Activated naive CD8-positive, alpha-beta T cell treated with anti-CD3 and anti-CD28 coated beads, Interleukin-2, amount 10 ng/mL, durations not matched to agents 7 days and 5 days (primary cell): ENCODE results near the gene TMEM92. TPM values are rescaled to one million over a fixed set of nuclear protein-coding genes. Genes with fewer than 3 reads are reported as not detected.

Experiments
- ATAC-seq: fragments of 150-1000 bp; cut with Tn5 transposase; one replicate; pipeline ENCODE4 v1.10.0; 2021; ENCODE audit warnings: low read depth, moderate library complexity
- POLR2A ChIA-PET: fragments of 350-600 bp; sonication (Branson Sonifier 250); formaldehyde crosslinking; loops from one replicate; lab custom pipeline; 2021; ENCODE audit warnings: antibody characterized with exemption; lab: Charles Lee
- DNase-seq: peaks from one replicate; pipeline ENCODE4 v3.0.0; 2021
- H3K27ac Mint-ChIP-seq: one replicate; pipeline ENCODE4 v1.8.0; 2022; ENCODE audit warnings: mild to moderate bottlenecking, mixed read lengths
- H3K27me3 Mint-ChIP-seq: one replicate; pipeline ENCODE4 v1.8.0; 2022; ENCODE audit warnings: mild to moderate bottlenecking, moderate library complexity, mixed read lengths
- H3K36me3 Mint-ChIP-seq: one replicate; pipeline ENCODE4 v1.8.0; 2021; ENCODE audit warnings: mild to moderate bottlenecking, mixed read lengths
- H3K4me1 Mint-ChIP-seq: one replicate; pipeline ENCODE4 v1.8.0; 2021; ENCODE audit warnings: mixed read lengths
- H3K4me3 Mint-ChIP-seq: one replicate; pipeline ENCODE4 v1.8.0; 2022; ENCODE audit warnings: mild to moderate bottlenecking, moderate library complexity, mixed read lengths
- H3K9me3 Mint-ChIP-seq: one replicate; pipeline ENCODE4 v1.8.0; 2021; ENCODE audit warnings: mixed read lengths
- total RNA-seq, 2 experiments: library from RNA; stranded (reverse); gene quantifications; one replicate each; pipeline ENCODE4 v1.2.3, GENCODE V29; 2021

TMEM92 gene
- not detected for total RNA-seq

DNA sequence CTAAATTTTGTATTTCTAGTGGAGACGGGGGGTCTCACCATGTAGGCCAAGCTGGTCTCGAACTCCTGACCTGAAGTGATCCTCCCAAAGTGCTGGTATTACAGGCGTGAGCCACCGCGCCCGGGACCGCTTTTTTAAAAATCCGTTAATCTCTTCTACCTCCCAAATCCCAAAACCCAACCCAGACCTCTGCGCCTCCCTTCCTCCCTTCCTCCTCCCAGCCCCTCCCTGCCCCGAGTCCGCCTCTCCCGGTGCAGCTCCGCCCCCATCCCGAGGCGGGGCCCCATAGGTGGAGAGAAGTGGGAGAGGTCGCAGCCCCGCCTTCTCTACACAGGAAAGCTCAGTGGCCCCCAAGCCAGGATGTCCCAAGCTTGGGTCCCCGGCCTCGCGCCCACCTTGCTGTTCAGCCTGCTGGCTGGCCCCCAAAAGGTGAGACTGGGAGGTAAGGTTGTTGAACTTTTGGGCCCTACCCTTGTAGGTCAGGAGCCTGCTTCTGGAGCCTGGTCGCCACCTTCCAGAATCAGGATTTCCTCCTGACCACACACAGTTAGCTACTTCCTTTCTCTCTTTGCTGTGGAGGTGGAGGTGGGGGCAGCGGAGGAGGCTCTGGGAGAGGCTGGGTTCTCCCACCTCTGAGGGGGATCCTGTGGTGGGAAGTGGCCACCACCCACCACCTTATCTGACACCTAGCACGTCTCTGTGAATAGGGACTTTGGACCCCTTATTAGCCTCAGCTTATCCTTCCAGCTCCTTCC is at the start of gene TMEM92:
TMEM92 (plus strand) TSS at position 325 of the 755 bp plus-strand sequence; CDS start at position 361, 36 bp downstream.
- DNase-seq: peak; percentile 39
- peaks cover 38% of the 10 kb centered on the region for H3K27me3 Mint-ChIP-seq
- H3K4me3 Mint-ChIP-seq: peak within 1 kb of the TSS; percentile 49
- no peak for ATAC-seq
- H3K9me3 Mint-ChIP-seq: no peaks in the 10 kb centered on the region
- no peak within 1 kb of the TSS for H3K27ac Mint-ChIP-seq
- peaks cover 13% of the 10 kb centered on the region for H3K4me1 Mint-ChIP-seq
- no peaks in the 10 kb centered on the region for H3K36me3 Mint-ChIP-seq
- POLR2A ChIA-PET: no interaction called here

GRCh38 chr17:50225701-50226240 is 48.5 kb upstream of the TMEM92 start:
- no peak for ATAC-seq
- POLR2A ChIA-PET: interaction anchor here (0.7 kb wide), 1 partner anchor 462 kb away, joined by 4 read pairs; the partner anchor contains the start of gene FAM117A
- H3K4me1 Mint-ChIP-seq: peaks cover 6% of the 10 kb centered on the region

GRCh38 chr17:50234581-50234980 is 39.7 kb upstream of the TMEM92 start:
- peaks cover 59% of the 10 kb centered on the region for H3K27me3 Mint-ChIP-seq
- H3K36me3 Mint-ChIP-seq: no peaks in the 10 kb centered on the region

More at GRCh38 chr17:50225701-50226240, 48.5 kb upstream of the TMEM92 start:
- no peak for DNase-seq
- Mint-ChIP-seq H3K4me3 (no peak overlapping the region), H3K36me3 (no peaks in the 10 kb centered on the region), H3K27ac (no peak overlapping the region), H3K9me3 (peaks cover 22% of the 10 kb centered on the region), H3K27me3 (peaks cover 13% of the 10 kb centered on the region)

DNA sequence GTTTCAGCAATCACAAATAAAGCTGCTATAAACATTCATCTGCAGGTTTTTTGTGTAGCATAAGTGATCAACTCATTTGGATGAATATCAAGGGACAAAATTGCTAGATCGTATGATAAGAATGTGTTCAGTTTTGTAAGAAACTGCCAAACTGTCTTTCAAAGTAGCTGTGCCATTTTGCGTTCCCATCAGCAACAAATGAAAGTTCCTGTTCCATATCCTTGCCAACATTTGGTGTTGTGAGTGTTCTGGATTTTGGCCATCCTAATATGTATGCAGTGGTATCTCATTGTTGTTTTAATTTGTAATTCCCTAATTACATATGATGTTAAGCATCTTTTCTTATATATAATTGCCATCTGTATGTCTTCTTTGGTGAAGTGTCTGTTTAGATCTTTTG is 36.4 kb upstream of the TMEM92 start:
- H3K27me3 Mint-ChIP-seq: peaks cover 61% of the 10 kb centered on the region
- no peaks in the 10 kb centered on the region for H3K36me3 Mint-ChIP-seq
- peaks cover 4% of the 10 kb centered on the region for H3K9me3 Mint-ChIP-seq
- ATAC-seq (no peak), DNase-seq (no peak)
- no peak overlapping the region for H3K27ac Mint-ChIP-seq
- POLR2A ChIA-PET: no interaction called here
- H3K4me1 Mint-ChIP-seq: no peaks in the 10 kb centered on the region
- no peak overlapping the region for H3K4me3 Mint-ChIP-seq

More at GRCh38 chr17:50234581-50234980, 39.7 kb upstream of the TMEM92 start:
- DNase-seq (no peak), ATAC-seq (no peak)
- Mint-ChIP-seq H3K4me1 (no peaks in the 10 kb centered on the region), H3K27ac (no peak overlapping the region), H3K9me3 (peaks cover 10% of the 10 kb centered on the region), H3K4me3 (no peak overlapping the region)
- POLR2A ChIA-PET: interaction anchor here (0.6 kb wide), 1 partner anchor 457 kb away, joined by 3 read pairs; no protein-coding TSS in a partner anchor

DNA sequence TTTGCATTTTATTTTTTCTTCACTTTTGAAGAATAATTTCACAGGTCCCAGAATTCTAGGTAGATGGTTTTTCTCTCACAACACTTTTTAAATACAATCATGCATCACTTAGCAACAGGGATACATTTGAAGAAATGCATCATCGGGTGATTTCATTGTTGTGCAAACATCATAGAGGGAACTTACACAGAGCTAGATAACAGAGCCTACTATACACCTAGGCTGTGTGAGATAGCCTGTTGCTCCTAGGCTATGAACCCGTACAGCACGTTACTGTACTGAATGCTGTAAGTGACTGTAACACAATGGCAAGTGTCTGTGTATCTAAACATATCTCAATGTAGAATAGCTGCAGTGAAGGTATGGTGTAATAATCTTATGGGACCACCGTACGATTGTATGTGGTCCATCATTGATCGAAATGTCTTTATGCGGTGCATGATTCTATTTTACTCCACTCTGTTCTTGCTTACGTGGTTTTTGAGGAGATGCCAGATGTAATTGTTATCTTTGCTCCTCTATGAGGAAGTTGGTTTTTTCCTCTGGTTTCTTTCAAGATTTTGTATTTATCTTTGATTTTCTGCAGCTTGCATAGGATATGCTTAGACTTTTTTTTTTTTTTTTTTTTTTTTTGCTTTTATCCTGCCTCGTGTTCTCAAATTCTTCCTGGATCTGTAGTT is 35.5 kb upstream of the TMEM92 start:
- no peaks in the 10 kb centered on the region for H3K4me1 Mint-ChIP-seq
- DNase-seq: no peak
- no peak overlapping the region for H3K4me3 Mint-ChIP-seq
- no peaks in the 10 kb centered on the region for H3K36me3 Mint-ChIP-seq
- POLR2A ChIA-PET: no interaction called here
- H3K27me3 Mint-ChIP-seq: peaks cover 64% of the 10 kb centered on the region
- peaks cover 2% of the 10 kb centered on the region for H3K9me3 Mint-ChIP-seq
- no peak overlapping the region for H3K27ac Mint-ChIP-seq
- ATAC-seq: no peak

GRCh38 chr17:50239937-50240336 is 34.3 kb upstream of the TMEM92 start:
- no peak overlapping the region for H3K4me3 Mint-ChIP-seq
- H3K27ac Mint-ChIP-seq: no peak overlapping the region
- no peaks in the 10 kb centered on the region for H3K36me3 Mint-ChIP-seq
- POLR2A ChIA-PET: no interaction called here
- ATAC-seq: no peak
- no peaks in the 10 kb centered on the region for H3K9me3 Mint-ChIP-seq
- H3K4me1 Mint-ChIP-seq: no peaks in the 10 kb centered on the region
- H3K27me3 Mint-ChIP-seq: peaks cover 60% of the 10 kb centered on the region
- DNase-seq: no peak

GRCh38 chr17:50240851-50241250 is 33.4 kb upstream of the TMEM92 start:
- DNase-seq (no peak), ATAC-seq (no peak)
- no peak overlapping the region for H3K4me3 Mint-ChIP-seq
- H3K4me1 Mint-ChIP-seq: no peaks in the 10 kb centered on the region
- no peaks in the 10 kb centered on the region for H3K9me3 Mint-ChIP-seq
- no peak overlapping the region for H3K27ac Mint-ChIP-seq
- POLR2A ChIA-PET: no interaction called here
- H3K27me3 Mint-ChIP-seq: peaks cover 54% of the 10 kb centered on the region
- H3K36me3 Mint-ChIP-seq: no peaks in the 10 kb centered on the region

GRCh38 chr17:50241431-50241830 is 32.8 kb upstream of the TMEM92 start:
- DNase-seq (no peak), ATAC-seq (no peak)
- Mint-ChIP-seq H3K27ac (no peak overlapping the region), H3K36me3 (no peaks in the 10 kb centered on the region), H3K27me3 (peaks cover 53% of the 10 kb centered on the region), H3K4me1 (no peaks in the 10 kb centered on the region), H3K9me3 (no peaks in the 10 kb centered on the region), H3K4me3 (no peak overlapping the region)
- POLR2A ChIA-PET: no interaction called here

GRCh38 chr17:50244771-50245170 is 29.5 kb upstream of the TMEM92 start:
- ATAC-seq: no peak
- POLR2A ChIA-PET: no interaction called here
- Mint-ChIP-seq H3K36me3 (no peaks in the 10 kb centered on the region), H3K4me3 (no peak overlapping the region), H3K9me3 (peaks cover 4% of the 10 kb centered on the region), H3K4me1 (no peaks in the 10 kb centered on the region), H3K27me3 (peaks cover 29% of the 10 kb centered on the region), H3K27ac (no peak overlapping the region)
- no peak for DNase-seq

- no peaks in the 10 kb centered on the region for H3K4me1 Mint-ChIP-seq
- POLR2A ChIA-PET: no interaction called here
- no peak overlapping the region for H3K4me3 Mint-ChIP-seq
- DNase-seq (no peak), ATAC-seq (no peak)
- H3K36me3 Mint-ChIP-seq: no peaks in the 10 kb centered on the region
- H3K9me3 Mint-ChIP-seq: peaks cover 7% of the 10 kb centered on the region
- H3K27ac Mint-ChIP-seq: no peak overlapping the region
- peaks cover 14% of the 10 kb centered on the region for H3K27me3 Mint-ChIP-seq
Observed at GRCh38 chr17:50248255-50248654, 26.0 kb upstream of the TMEM92 start.

- H3K36me3 Mint-ChIP-seq: no peaks in the 10 kb centered on the region
- no peak for ATAC-seq
- peaks cover 3% of the 10 kb centered on the region for H3K27me3 Mint-ChIP-seq
- no peak for DNase-seq
- H3K4me3 Mint-ChIP-seq: no peak overlapping the region
- no peaks in the 10 kb centered on the region for H3K4me1 Mint-ChIP-seq
- H3K27ac Mint-ChIP-seq: no peak overlapping the region
- H3K9me3 Mint-ChIP-seq: peaks cover 7% of the 10 kb centered on the region
- POLR2A ChIA-PET: interaction anchor here (0.9 kb wide), 1 partner anchor 38 kb away, joined by 3 read pairs; no protein-coding TSS in a partner anchor
Observed at GRCh38 chr17:50252781-50253180, 21.5 kb upstream of the TMEM92 start.

DNA sequence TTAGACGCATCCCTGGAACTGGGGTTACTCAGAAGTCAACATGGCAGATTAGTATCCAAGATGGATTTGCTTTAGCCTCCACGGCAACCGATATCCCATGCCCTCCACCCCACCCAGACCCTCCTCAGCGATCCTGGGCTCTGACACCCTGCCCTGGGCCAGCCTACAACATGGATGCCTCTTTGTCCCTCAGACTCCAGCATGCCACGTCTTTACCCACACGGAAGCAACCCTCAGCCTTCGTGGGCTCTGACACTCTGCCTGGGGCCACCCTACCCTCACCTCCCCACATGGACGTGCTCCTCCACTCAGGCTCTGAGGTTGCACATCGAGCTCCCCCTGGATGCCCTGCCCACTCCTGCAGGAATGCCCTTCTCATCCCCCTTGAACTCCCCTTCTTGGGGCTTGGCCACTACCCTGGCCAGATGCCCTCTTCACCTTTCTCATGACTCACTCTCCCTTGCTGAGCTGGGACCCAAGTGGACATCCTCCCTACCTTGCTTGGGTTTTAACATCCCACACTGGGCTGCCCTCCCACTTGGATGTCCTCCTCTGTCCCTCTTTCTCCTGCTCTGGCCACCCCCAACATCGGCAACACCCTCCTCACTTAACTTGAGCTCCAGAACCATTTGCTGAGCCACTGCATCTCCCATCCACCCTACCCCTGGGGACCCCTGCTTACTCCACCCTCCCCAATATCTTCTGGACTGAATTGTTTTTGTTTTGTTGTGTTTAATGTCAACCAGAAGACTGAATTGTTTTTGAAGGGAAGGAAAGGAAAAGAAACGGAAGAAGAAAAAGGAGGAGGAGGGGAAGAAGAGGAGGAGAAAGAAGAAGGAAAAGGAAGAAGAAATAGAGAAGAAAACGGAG is 18.3 kb upstream of the TMEM92 start:
- Mint-ChIP-seq H3K27me3 (peaks cover 3% of the 10 kb centered on the region), H3K4me3 (no peak overlapping the region), H3K36me3 (no peaks in the 10 kb centered on the region), H3K27ac (no peak overlapping the region), H3K4me1 (no peaks in the 10 kb centered on the region), H3K9me3 (peaks cover 3% of the 10 kb centered on the region)
- ATAC-seq (no peak), DNase-seq (no peak)
- POLR2A ChIA-PET: no interaction called here
